RWPE1 (cell line): ENCODE measurements around the gene RSKR.
A peak's percentile ranks its signal among the peaks of the same experiment; 100 is the strongest.

Experiments
- CTCF ChIA-PET: fragments of 350-600 bp; sonication (Branson Sonifier 250); formaldehyde crosslinking; extraction: SDS; loops from one replicate; lab custom pipeline; 2021; lab: Yijun Ruan, JAX
- POLR2A ChIA-PET: fragments of 400-600 bp; formaldehyde crosslinking; extraction: SDS; loops from one replicate; lab custom pipeline; 2020; ENCODE audit warnings: antibody characterized with exemption; ENCODE audit not compliant: low non-redundant PET; lab: Yijun Ruan, JAX
- DNase-seq: peaks from one replicate; pipeline ENCODE4 v3.0.0; 2012; ENCODE audit warnings: low spot score
- H3K27ac ChIP-seq: fragments of 450-650 bp; 2 replicates; pipeline ENCODE4 v1.5.1; 2017
- TF ChIP-seq, protein P1 (sequence below): fragments of 450-650 bp; conservative IDR thresholded peaks from 2 replicates; pipeline ENCODE4 v1.5.1; 2017; ENCODE audit warnings: low read depth, mild to moderate bottlenecking

Gene RSKR

DNA sequence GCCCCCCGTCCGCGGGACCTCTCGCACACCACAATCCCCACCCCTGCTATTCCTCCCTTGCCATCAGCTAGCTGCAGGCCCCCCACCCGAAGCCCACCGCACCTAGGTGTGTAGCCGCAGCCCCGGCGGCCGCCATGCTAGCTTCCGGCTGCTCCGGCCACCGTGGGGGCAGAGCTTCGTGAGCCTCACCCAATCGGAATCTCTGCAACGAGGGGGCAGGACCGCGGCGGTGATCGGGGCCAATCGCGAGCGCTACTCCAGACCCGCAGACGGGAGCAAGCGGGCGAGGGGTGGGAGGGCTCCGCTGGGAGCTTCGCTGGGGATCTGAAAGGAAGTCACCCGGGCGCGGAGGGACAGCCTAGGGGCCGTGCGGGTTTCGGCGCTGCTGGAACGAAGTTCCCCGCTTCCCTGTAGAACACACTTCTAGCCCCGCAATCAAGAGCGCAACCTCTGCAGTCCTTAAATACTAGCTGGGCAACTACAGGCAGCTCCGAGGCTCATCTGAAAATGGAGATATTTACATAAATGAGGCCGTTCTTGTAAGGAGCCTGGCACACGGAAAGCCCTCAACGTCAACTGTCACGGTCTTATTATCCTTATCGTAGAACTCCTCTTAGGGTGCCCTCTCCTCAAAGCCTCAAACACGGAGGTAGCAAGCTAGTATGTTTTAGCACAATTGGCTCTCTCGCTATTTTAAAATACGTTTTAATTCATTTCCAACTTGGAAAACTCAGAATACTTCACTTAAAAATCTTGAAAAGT is 42.4 kb downstream of the RSKR start, which contains the start of gene PIGS:
PIGS (minus strand) TSS at position 164 of the 762 bp plus-strand sequence; CDS start at position 136, 28 bp downstream.
- ChIA-PET POLR2A (interaction anchor here (0.6 to 0.7 kb wide), 3 partner anchors 13 to 613 kb away, joined by 3 to 6 read pairs (median 3); no protein-coding TSS in a partner anchor), CTCF (interaction anchor here (0.6 to 1.1 kb wide), 2 partner anchors 23 to 668 kb away, joined by 3 to 4 read pairs; no protein-coding TSS in a partner anchor)
- H3K27ac ChIP-seq, result peak within 1 kb of the TSS; percentile 73

DNA sequence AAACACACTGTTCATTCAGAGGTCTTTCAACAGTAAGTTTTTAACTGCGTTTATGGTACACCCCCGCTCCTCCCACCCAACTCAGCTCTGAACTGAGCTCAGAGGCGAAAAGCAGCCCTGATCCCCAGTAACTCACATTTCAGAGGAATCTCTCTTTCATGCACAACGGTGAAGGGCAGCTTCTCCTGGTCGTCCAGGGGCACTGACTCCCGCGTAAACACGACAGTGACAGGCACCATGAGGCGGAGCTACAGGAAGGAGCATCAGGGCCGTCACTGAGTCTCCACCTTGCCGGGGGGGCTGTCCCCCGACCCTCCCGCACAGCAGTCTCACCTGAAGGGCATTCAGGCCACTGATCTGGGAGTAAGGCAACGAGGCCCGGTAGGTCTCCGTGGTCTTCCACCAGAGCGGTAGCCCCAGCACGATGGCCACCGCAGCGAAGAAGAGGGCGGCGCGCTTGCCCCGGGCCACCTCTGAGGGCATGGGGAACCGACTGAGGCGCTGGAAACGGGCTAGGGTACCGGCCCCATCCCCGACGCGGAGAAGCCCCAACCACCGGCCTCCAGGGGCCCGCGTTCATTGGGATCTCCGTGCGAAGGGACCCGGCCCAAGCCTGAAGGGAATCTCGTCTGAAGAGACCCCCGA is 43.1 kb downstream of the RSKR start:
- TF ChIP-seq, protein P1, sequence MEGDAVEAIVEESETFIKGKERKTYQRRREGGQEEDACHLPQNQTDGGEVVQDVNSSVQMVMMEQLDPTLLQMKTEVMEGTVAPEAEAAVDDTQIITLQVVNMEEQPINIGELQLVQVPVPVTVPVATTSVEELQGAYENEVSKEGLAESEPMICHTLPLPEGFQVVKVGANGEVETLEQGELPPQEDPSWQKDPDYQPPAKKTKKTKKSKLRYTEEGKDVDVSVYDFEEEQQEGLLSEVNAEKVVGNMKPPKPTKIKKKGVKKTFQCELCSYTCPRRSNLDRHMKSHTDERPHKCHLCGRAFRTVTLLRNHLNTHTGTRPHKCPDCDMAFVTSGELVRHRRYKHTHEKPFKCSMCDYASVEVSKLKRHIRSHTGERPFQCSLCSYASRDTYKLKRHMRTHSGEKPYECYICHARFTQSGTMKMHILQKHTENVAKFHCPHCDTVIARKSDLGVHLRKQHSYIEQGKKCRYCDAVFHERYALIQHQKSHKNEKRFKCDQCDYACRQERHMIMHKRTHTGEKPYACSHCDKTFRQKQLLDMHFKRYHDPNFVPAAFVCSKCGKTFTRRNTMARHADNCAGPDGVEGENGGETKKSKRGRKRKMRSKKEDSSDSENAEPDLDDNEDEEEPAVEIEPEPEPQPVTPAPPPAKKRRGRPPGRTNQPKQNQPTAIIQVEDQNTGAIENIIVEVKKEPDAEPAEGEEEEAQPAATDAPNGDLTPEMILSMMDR, result no peak
- POLR2A ChIA-PET, result no interaction called here
- no peak for DNase-seq
- peak overlapping the region; percentile 73 for H3K27ac ChIP-seq
- CTCF ChIA-PET, result interaction anchor here (0.6 to 1.1 kb wide), 3 partner anchors 22 to 669 kb away, joined by 3 to 4 read pairs (median 3); no protein-coding TSS in a partner anchor

More for the DNA sequence above, 42.4 kb downstream of the RSKR start, which contains the start of gene PIGS:
- TF ChIP-seq, protein P1, result no peak
- DNase-seq, result peak; percentile 97

DNA sequence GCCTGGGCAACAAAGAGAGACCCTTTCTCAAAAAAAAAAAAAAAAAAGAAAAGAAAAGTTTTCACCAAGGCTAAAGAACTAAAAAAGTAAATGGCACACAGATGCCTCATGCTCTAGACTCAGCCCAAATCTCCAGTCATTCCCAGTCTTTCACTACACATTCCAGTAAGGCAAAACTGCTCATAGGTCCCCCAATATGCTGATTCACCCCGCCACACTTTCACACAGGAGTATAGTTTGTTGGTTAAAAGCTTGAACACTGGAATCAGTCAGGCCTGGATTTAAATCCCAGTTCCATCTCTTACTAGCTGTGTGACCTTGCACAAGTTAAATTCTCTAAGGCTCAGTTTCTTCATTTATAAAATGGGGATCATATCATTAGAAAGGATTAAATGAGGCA is 44.5 kb downstream of the RSKR start:
- TF ChIP-seq, protein P1, result no peak
- ChIA-PET CTCF (interaction anchor here (0.6 kb wide), 1 partner anchor 21 kb away, joined by 5 read pairs; no protein-coding TSS in a partner anchor), POLR2A (interaction anchor here (0.7 kb wide), 1 partner anchor 19 kb away, joined by 6 read pairs; no protein-coding TSS in a partner anchor)
- no peak for DNase-seq
- no peak overlapping the region for H3K27ac ChIP-seq

DNA sequence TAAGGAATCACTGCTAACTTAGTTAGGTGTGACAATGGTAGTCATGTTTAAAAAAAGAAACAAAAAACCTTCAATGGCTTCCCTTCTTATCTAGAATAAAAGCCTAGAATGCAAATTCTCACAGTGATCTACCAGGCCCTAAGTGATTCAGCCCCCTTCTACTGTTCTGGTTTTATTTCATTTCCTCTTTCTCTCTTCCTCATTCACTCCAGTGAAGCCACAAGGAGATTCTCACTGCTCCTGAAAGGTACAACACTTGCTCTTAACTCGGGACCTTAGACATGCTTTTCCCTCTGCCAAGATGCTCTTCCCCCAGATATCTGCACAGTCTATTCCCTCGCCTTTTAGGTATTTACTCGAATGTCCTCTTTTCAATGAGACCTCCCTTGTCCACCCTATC is 46.4 kb downstream of the RSKR start:
- POLR2A ChIA-PET, result no interaction called here
- H3K27ac ChIP-seq, result no peak overlapping the region
- TF ChIP-seq, protein P1, result no peak
- CTCF ChIA-PET, result no interaction called here
- DNase-seq, result no peak

DNA sequence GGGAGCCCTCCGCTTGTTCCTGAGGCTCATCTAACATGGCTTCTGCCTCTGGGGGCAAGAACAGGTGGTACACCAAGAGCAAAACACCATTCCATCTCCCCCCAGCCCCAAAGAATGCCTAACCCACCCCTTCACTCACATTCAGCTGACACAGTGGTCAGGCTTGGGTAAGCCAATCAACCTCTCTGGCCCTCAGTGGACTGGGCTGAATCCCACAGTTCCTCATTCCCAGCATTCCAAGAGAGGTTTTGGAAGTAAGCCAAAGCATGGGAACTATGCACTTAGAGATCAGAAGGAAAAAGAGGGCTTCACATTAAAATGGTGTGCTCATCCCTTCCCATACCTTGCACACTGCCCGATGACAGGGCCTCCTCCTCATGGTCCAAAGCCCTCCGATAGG is 50.5 kb downstream of the RSKR start:
- ChIA-PET POLR2A (no interaction called here), CTCF (interaction anchor here (0.6 kb wide), 1 partner anchor 14 kb away, joined by 4 read pairs; no protein-coding TSS in a partner anchor)
- H3K27ac ChIP-seq, result no peak overlapping the region
- no peak for DNase-seq
- TF ChIP-seq, protein P1, result no peak
